Mesodermal cell (in vitro differentiated cells): ENCODE results near the gene RBMS3.

Experiments
- H3K27ac ChIP-seq: 2 replicates; pipeline ENCODE4 v1.7.0; 2013; ENCODE audit warnings: mild to moderate bottlenecking, low read depth, low read length, moderate library complexity; ENCODE audit not compliant: severe bottlenecking
- H3K36me3 ChIP-seq: 2 replicates; pipeline ENCODE4 v1.7.1; 2013; ENCODE audit warnings: mild to moderate bottlenecking, low read length, moderate library complexity; ENCODE audit not compliant: control insufficient read depth, insufficient read depth
- H3K4me1 ChIP-seq: one replicate; pipeline ENCODE4 v1.7.1; 2013; ENCODE audit warnings: mild to moderate bottlenecking, low read length; ENCODE audit not compliant: insufficient read depth, control insufficient read depth, poor library complexity, severe bottlenecking
- H3K4me3 ChIP-seq: 2 replicates; pipeline ENCODE4 v1.7.0; 2013; ENCODE audit warnings: low read length, control low read depth, mild to moderate bottlenecking; ENCODE audit not compliant: insufficient read depth, poor library complexity, severe bottlenecking; ENCODE audit errors: extremely low read depth
- H3K9me3 ChIP-seq: 2 replicates; pipeline ENCODE4 v1.7.1; 2013; ENCODE audit warnings: mild to moderate bottlenecking, low read length, moderate library complexity; ENCODE audit not compliant: control insufficient read depth
- WGBS, 2 experiments: methylation state at CpG; one replicate each; pipeline ENCODE4 v1.1.5; 2013; ENCODE audit warnings: missing lambda C conversion rate in 2 of 2; ENCODE audit not compliant: insufficient coverage in 2 of 2; 5-methylcytosine and 5-hydroxymethylcytosine counted together

RBMS3 gene

GRCh38 chr3:29410660-29411405 is 130.0 kb downstream of the RBMS3 start:
- peaks cover 10% of the 10 kb centered on the region for H3K36me3 ChIP-seq

GRCh38 chr3:29412110-29412509 is 131.2 kb downstream of the RBMS3 start:
- 100% methylated on average over 1 of the region's 1 CpG; no CpG with 5 or more reads in 1 of the 2 experiments for WGBS, 2 experiments

More at GRCh38 chr3:29410660-29411405, 130.0 kb downstream of the RBMS3 start:
- Histone ChIP-seq H3K27ac (no peak overlapping the region), H3K4me3 (no peak overlapping the region), H3K9me3 (no peaks in the 10 kb centered on the region), H3K4me1 (no peaks in the 10 kb centered on the region)
- 50 to 100% methylated on average over 1 of the region's 3 CpGs for WGBS, 2 experiments

GRCh38 chr3:29414468-29415224 is 133.8 kb downstream of the RBMS3 start:
- H3K36me3 ChIP-seq: peaks cover 10% of the 10 kb centered on the region
- no peaks in the 10 kb centered on the region for H3K9me3 ChIP-seq
- H3K4me3 ChIP-seq: no peak overlapping the region
- H3K27ac ChIP-seq: no peak overlapping the region
- no peaks in the 10 kb centered on the region for H3K4me1 ChIP-seq
- 93 to 94% methylated on average over 7 to 8 of the region's 11 CpGs for WGBS, 2 experiments

More at GRCh38 chr3:29412110-29412509, 131.2 kb downstream of the RBMS3 start:
- no peaks in the 10 kb centered on the region for H3K9me3 ChIP-seq
- peaks cover 10% of the 10 kb centered on the region for H3K36me3 ChIP-seq
- no peak overlapping the region for H3K4me3 ChIP-seq
- no peak overlapping the region for H3K27ac ChIP-seq
- H3K4me1 ChIP-seq: no peaks in the 10 kb centered on the region

- Histone ChIP-seq H3K4me3 (no peak overlapping the region), H3K9me3 (no peaks in the 10 kb centered on the region), H3K27ac (no peak overlapping the region), H3K36me3 (peaks cover 3% of the 10 kb centered on the region), H3K4me1 (no peaks in the 10 kb centered on the region)
- WGBS, 2 experiments: 85 to 90% methylated on average over 2 of the region's 3 CpGs
These were observed 134.8 kb downstream of the RBMS3 start for GRCh38 chr3:29415482-29416223.

GRCh38 chr3:29416514-29416913 is 135.6 kb downstream of the RBMS3 start:
- no CpG with 5 or more reads among the region's 2 CpGs for WGBS, 2 experiments

GRCh38 chr3:29420106-29420505 is 139.2 kb downstream of the RBMS3 start:
- no peaks in the 10 kb centered on the region for H3K9me3 ChIP-seq
- no peaks in the 10 kb centered on the region for H3K4me1 ChIP-seq
- H3K27ac ChIP-seq: no peak overlapping the region
- H3K4me3 ChIP-seq: no peak overlapping the region
- no peaks in the 10 kb centered on the region for H3K36me3 ChIP-seq
- 89 to 99% methylated on average over 3 to 4 of the region's 6 CpGs for WGBS, 2 experiments

More at GRCh38 chr3:29416514-29416913, 135.6 kb downstream of the RBMS3 start:
- Histone ChIP-seq H3K9me3 (no peaks in the 10 kb centered on the region), H3K4me3 (no peak overlapping the region), H3K27ac (no peak overlapping the region), H3K4me1 (no peaks in the 10 kb centered on the region), H3K36me3 (no peaks in the 10 kb centered on the region)

- H3K4me3 ChIP-seq: no peak overlapping the region
- H3K9me3 ChIP-seq: no peaks in the 10 kb centered on the region
- no peaks in the 10 kb centered on the region for H3K36me3 ChIP-seq
- WGBS, 2 experiments: 100% methylated on average over 1 of the region's 2 CpGs; no CpG with 5 or more reads in 1 of the 2 experiments
- peaks cover 33% of the 10 kb centered on the region for H3K4me1 ChIP-seq
- H3K27ac ChIP-seq: no peak overlapping the region
These were observed 145.7 kb downstream of the RBMS3 start for GRCh38 chr3:29426302-29427226.

GRCh38 chr3:29427266-29428103 is 146.6 kb downstream of the RBMS3 start:
- Histone ChIP-seq H3K36me3 (no peaks in the 10 kb centered on the region), H3K4me1 (peaks cover 34% of the 10 kb centered on the region), H3K9me3 (no peaks in the 10 kb centered on the region), H3K27ac (peak overlapping the region; percentile 78), H3K4me3 (no peak overlapping the region)
- WGBS, 2 experiments: 94 to 98% methylated on average over 4 of the region's 7 CpGs

- WGBS, 2 experiments: 75 to 100% methylated on average over 1 of the region's 4 CpGs
- Histone ChIP-seq H3K9me3 (no peaks in the 10 kb centered on the region), H3K27ac (peak overlapping the region; percentile 1), H3K4me3 (no peak overlapping the region), H3K4me1 (peaks cover 38% of the 10 kb centered on the region), H3K36me3 (peaks cover under 1% of the 10 kb centered on the region)
These were observed 148.3 kb downstream of the RBMS3 start for GRCh38 chr3:29429055-29429679.
